ENCODE measurements around the gene RASGEF1C.

The RASGEF1C gene

GRCh38 chr5:180080486-180081280 is 128.3 kb downstream of the RASGEF1C start:
- no peak for TF ChIP-seq CTCF (IDR thresholded peaks at IDR 0.05; ENCODE audit: low read depth, low read length)
- no peak for DNase-seq (ENCODE audit: low read depth in 2 of 2)
- H3K4me3 ChIP-seq (replicated peaks in 1 of 2; ENCODE audit: low read depth in 2 of 2, low read length in 2 of 2) = no peak overlapping the region

GRCh38 chr5:180079702-180080466 is 129.1 kb downstream of the RASGEF1C start:
- DNase-seq (ENCODE audit: low read depth in 2 of 2) = no peak
- TF ChIP-seq CTCF (IDR thresholded peaks at IDR 0.05; ENCODE audit: low read depth, low read length) = no peak
- no peak overlapping the region for H3K4me3 ChIP-seq (replicated peaks in 1 of 2; ENCODE audit: low read depth in 2 of 2, low read length in 2 of 2)

GRCh38 chr5:180078348-180078747 is 130.7 kb downstream of the RASGEF1C start:
- DNase-seq (ENCODE audit: low read depth in 2 of 2) = no peak
- no peak overlapping the region for H3K4me3 ChIP-seq (replicated peaks in 1 of 2; ENCODE audit: low read depth in 2 of 2, low read length in 2 of 2)
- no peak for TF ChIP-seq CTCF (IDR thresholded peaks at IDR 0.05; ENCODE audit: low read depth, low read length)

GRCh38 chr5:180077594-180078284 is 131.3 kb downstream of the RASGEF1C start:
- no peak for TF ChIP-seq CTCF (IDR thresholded peaks at IDR 0.05; ENCODE audit: low read depth, low read length)
- H3K4me3 ChIP-seq (replicated peaks in 1 of 2; ENCODE audit: low read depth in 2 of 2, low read length in 2 of 2) = no peak overlapping the region
- DNase-seq (ENCODE audit: low read depth in 2 of 2) = no peak

- no peak for DNase-seq (ENCODE audit: low read depth in 2 of 2)
- H3K4me3 ChIP-seq (replicated peaks in 1 of 2; ENCODE audit: low read depth in 2 of 2, low read length in 2 of 2) = no peak overlapping the region
- no peak for TF ChIP-seq CTCF (IDR thresholded peaks at IDR 0.05; ENCODE audit: low read depth, low read length)
Measured at GRCh38 chr5:180075703-180076102, 133.3 kb downstream of the RASGEF1C start.

GRCh38 chr5:180074462-180074861 is 134.5 kb downstream of the RASGEF1C start:
- no peak for TF ChIP-seq CTCF (IDR thresholded peaks at IDR 0.05; ENCODE audit: low read depth, low read length)
- DNase-seq (ENCODE audit: low read depth in 2 of 2) = no peak
- no peak overlapping the region for H3K4me3 ChIP-seq (replicated peaks in 1 of 2; ENCODE audit: low read depth in 2 of 2, low read length in 2 of 2)

Data from cardiac fibroblast (primary cell).